Mucosa of stomach (tissue), 1 donor: ENCODE results near the gene MOV10L1.

Source experiments
- H3K27me3 ChIP-seq: one replicate; pipeline ENCODE4 v1.7.0; 2013; ENCODE audit warnings: mild to moderate bottlenecking, low read length; ENCODE audit not compliant: control insufficient read depth, insufficient read depth
- H3K36me3 ChIP-seq: one replicate; pipeline ENCODE4 v1.7.0; 2013; ENCODE audit warnings: low read length; ENCODE audit not compliant: control insufficient read depth, insufficient read depth
- H3K4me1 ChIP-seq: one replicate; pipeline ENCODE4 v1.7.0; 2013; ENCODE audit warnings: mild to moderate bottlenecking, low read length; ENCODE audit not compliant: control insufficient read depth, insufficient read depth
- H3K4me3 ChIP-seq: one replicate; pipeline ENCODE4 v1.7.0; 2013; ENCODE audit warnings: low read length
- H3K9ac ChIP-seq: one replicate; pipeline ENCODE4 v1.7.0; 2013; ENCODE audit warnings: mild to moderate bottlenecking, low read length, moderate library complexity
- H3K9me3 ChIP-seq: one replicate; pipeline ENCODE4 v1.7.0; 2013; ENCODE audit warnings: mild to moderate bottlenecking, low read length, moderate library complexity; ENCODE audit not compliant: control insufficient read depth
- donor health status: Pancreatic carcinoma.

The MOV10L1 gene

GRCh38 chr22:50089682-50090411 is at the start of gene MOV10L1:
Gene MOV10L1, plus strand, starts transcription at chr22:50090006. Its CDS starts 83 bp downstream, at chr22:50090089.
- H3K27me3 ChIP-seq, result peaks cover 12% of the 10 kb centered on the region
- H3K36me3 ChIP-seq, result no peaks in the 10 kb centered on the region
- H3K9me3 ChIP-seq, result no peaks in the 10 kb centered on the region
- H3K4me3 ChIP-seq, result no peak within 1 kb of the TSS
- H3K9ac ChIP-seq, result no peak within 1 kb of the TSS
- no peaks in the 10 kb centered on the region for H3K4me1 ChIP-seq

GRCh38 chr22:50040717-50041116 is 49.1 kb upstream of the MOV10L1 start:
- Histone ChIP-seq H3K9me3 (no peaks in the 10 kb centered on the region), H3K27me3 (no peaks in the 10 kb centered on the region), H3K36me3 (no peaks in the 10 kb centered on the region), H3K4me1 (no peaks in the 10 kb centered on the region), H3K4me3 (no peak overlapping the region), H3K9ac (no peak overlapping the region)

- H3K27me3 ChIP-seq, result no peaks in the 10 kb centered on the region
- no peaks in the 10 kb centered on the region for H3K9me3 ChIP-seq
- no peak overlapping the region for H3K9ac ChIP-seq
- no peaks in the 10 kb centered on the region for H3K4me1 ChIP-seq
- H3K36me3 ChIP-seq, result no peaks in the 10 kb centered on the region
- H3K4me3 ChIP-seq, result no peak overlapping the region
Observed at GRCh38 chr22:50041361-50042065, 48.3 kb upstream of the MOV10L1 start.

- no peaks in the 10 kb centered on the region for H3K4me1 ChIP-seq
- no peaks in the 10 kb centered on the region for H3K9me3 ChIP-seq
- no peaks in the 10 kb centered on the region for H3K27me3 ChIP-seq
- no peak overlapping the region for H3K9ac ChIP-seq
- H3K4me3 ChIP-seq, result no peak overlapping the region
- H3K36me3 ChIP-seq, result no peaks in the 10 kb centered on the region
Observed at GRCh38 chr22:50044485-50045118, 45.2 kb upstream of the MOV10L1 start.

GRCh38 chr22:50045211-50046018 is 44.4 kb upstream of the MOV10L1 start:
- no peak overlapping the region for H3K4me3 ChIP-seq
- H3K4me1 ChIP-seq, result no peaks in the 10 kb centered on the region
- H3K36me3 ChIP-seq, result no peaks in the 10 kb centered on the region
- H3K9ac ChIP-seq, result no peak overlapping the region
- H3K9me3 ChIP-seq, result no peaks in the 10 kb centered on the region
- H3K27me3 ChIP-seq, result no peaks in the 10 kb centered on the region

- no peaks in the 10 kb centered on the region for H3K36me3 ChIP-seq
- H3K4me1 ChIP-seq, result no peaks in the 10 kb centered on the region
- H3K4me3 ChIP-seq, result no peak overlapping the region
- no peaks in the 10 kb centered on the region for H3K9me3 ChIP-seq
- no peaks in the 10 kb centered on the region for H3K27me3 ChIP-seq
- H3K9ac ChIP-seq, result no peak overlapping the region
Observed at GRCh38 chr22:50046019-50046415, 43.8 kb upstream of the MOV10L1 start.

- Histone ChIP-seq H3K27me3 (no peaks in the 10 kb centered on the region), H3K4me3 (no peak overlapping the region)
Observed at GRCh38 chr22:50046481-50047245, 43.1 kb upstream of the MOV10L1 start.

GRCh38 chr22:50047346-50047745 is 42.5 kb upstream of the MOV10L1 start:
- H3K4me3 ChIP-seq, result no peak overlapping the region
- no peak overlapping the region for H3K9ac ChIP-seq
- no peaks in the 10 kb centered on the region for H3K9me3 ChIP-seq
- H3K36me3 ChIP-seq, result no peaks in the 10 kb centered on the region
- H3K4me1 ChIP-seq, result no peaks in the 10 kb centered on the region
- H3K27me3 ChIP-seq, result no peaks in the 10 kb centered on the region

More at GRCh38 chr22:50046481-50047245, 43.1 kb upstream of the MOV10L1 start:
- H3K4me1 ChIP-seq, result no peaks in the 10 kb centered on the region
- H3K9ac ChIP-seq, result no peak overlapping the region
- no peaks in the 10 kb centered on the region for H3K36me3 ChIP-seq
- H3K9me3 ChIP-seq, result no peaks in the 10 kb centered on the region

- Histone ChIP-seq H3K36me3 (no peaks in the 10 kb centered on the region), H3K4me1 (no peaks in the 10 kb centered on the region), H3K27me3 (no peaks in the 10 kb centered on the region), H3K9me3 (no peaks in the 10 kb centered on the region), H3K9ac (no peak overlapping the region), H3K4me3 (no peak overlapping the region)
Observed at GRCh38 chr22:50048061-50048765, 41.6 kb upstream of the MOV10L1 start.

- Histone ChIP-seq H3K4me1 (no peaks in the 10 kb centered on the region), H3K27me3 (peaks cover 2% of the 10 kb centered on the region), H3K36me3 (no peaks in the 10 kb centered on the region), H3K9ac (no peak overlapping the region), H3K4me3 (no peak overlapping the region), H3K9me3 (no peaks in the 10 kb centered on the region)
Observed at GRCh38 chr22:50048836-50049235, 41.0 kb upstream of the MOV10L1 start.
